DOHH2 (cell line): ENCODE data around the gene AHCTF1.
"Not testable (repeated sequence)": the region's sequence is repeated elsewhere in the genome, so short reads cannot be mapped to it uniquely, and the experiment has no call there.

Source experiments
- H3F3A ChIP-seq: fragments of 200-600 bp; sonication (generic), shearing (Covaris generic); 2 replicates; pipeline ENCODE4 v1.6.0; 2016; ENCODE audit warnings: antibody characterized with exemption, mild to moderate bottlenecking; ENCODE audit not compliant: control insufficient read depth, insufficient read depth
- H3K27ac ChIP-seq: fragments of 200-600 bp; sonication (generic); 2 replicates; pipeline ENCODE4 v1.5.1; 2014; ENCODE audit warnings: low read depth, mild to moderate bottlenecking, low read length, moderate library complexity
- H3K27me3 ChIP-seq: fragments of 200-600 bp; sonication (generic); 2 replicates; pipeline ENCODE4 v1.6.1; 2014; ENCODE audit warnings: mild to moderate bottlenecking, low read length, mixed read lengths; ENCODE audit not compliant: control insufficient read depth
- H3K36me3 ChIP-seq: fragments of 200-600 bp; sonication (generic); 2 replicates; pipeline ENCODE4 v1.6.1; 2014; ENCODE audit warnings: mild to moderate bottlenecking, low read length, moderate library complexity, mixed read lengths; ENCODE audit not compliant: control insufficient read depth
- H3K4me1 ChIP-seq: fragments of 200-600 bp; sonication (generic); 2 replicates; pipeline ENCODE4 v1.6.1; 2014; ENCODE audit warnings: mild to moderate bottlenecking, low read length, mixed read lengths; ENCODE audit not compliant: control insufficient read depth
- H3K4me2 ChIP-seq: fragments of 200-600 bp; sonication (generic); 2 replicates; pipeline ENCODE4 v1.6.0; 2014; ENCODE audit warnings: mild to moderate bottlenecking, low read length, moderate library complexity
- H3K4me3 ChIP-seq: fragments of 200-600 bp; sonication (generic); 2 replicates; pipeline ENCODE4 v1.5.1; 2014; ENCODE audit warnings: mild to moderate bottlenecking, low read length, mixed read lengths
- H3K79me2 ChIP-seq: fragments of 200-600 bp; sonication (generic); 2 replicates; pipeline ENCODE4 v1.6.1; 2014; ENCODE audit warnings: mild to moderate bottlenecking, low read length, mixed read lengths; ENCODE audit not compliant: control insufficient read depth
- H3K9me2 ChIP-seq: fragments of 200-600 bp; sonication (generic); replicated peaks from 2 replicates; pipeline ENCODE4 v1.6.1; 2014; ENCODE audit warnings: mild to moderate bottlenecking, low read length, mixed read lengths; ENCODE audit not compliant: control insufficient read depth
- H3K9me3 ChIP-seq: fragments of 200-600 bp; sonication (generic); 2 replicates; pipeline ENCODE4 v1.6.1; 2014; ENCODE audit warnings: antibody characterized with exemption, low read length, mixed read lengths; ENCODE audit not compliant: control insufficient read depth, insufficient read depth
- H4K20me1 ChIP-seq: fragments of 200-600 bp; sonication (generic); 2 replicates; pipeline ENCODE4 v1.6.0; 2014; ENCODE audit warnings: low read depth, mild to moderate bottlenecking, antibody characterized with exemption, low read length, moderate library complexity; ENCODE audit not compliant: control insufficient read depth, insufficient read depth
- CTCF ChIP-seq: fragments of 200-600 bp; sonication (generic); IDR thresholded peaks from one replicate; pipeline ENCODE4 v1.5.1; 2014; ENCODE audit warnings: antibody characterized with exemption, mild to moderate bottlenecking, low read depth, low read length; ENCODE audit not compliant: poor library complexity, severe bottlenecking
- EZH2phosphoT487 ChIP-seq: fragments of 200-600 bp; sonication (generic); IDR thresholded peaks from 2 replicates; pipeline ENCODE4 v1.6.1; 2017; ENCODE audit warnings: borderline replicate concordance, mild to moderate bottlenecking, antibody characterized with exemption, low read length, moderate library complexity, mixed read lengths

Gene AHCTF1

GRCh38 chr1:246893191-246893939, 38.4 kb downstream of the AHCTF1 start:
- Histone ChIP-seq H3K4me2 (no peak overlapping the region), H3K27ac (no peak overlapping the region), H3K4me1 (no peaks in the 10 kb centered on the region), H3K79me2 (no peaks in the 10 kb centered on the region), H3K9me2 (no peaks in the 10 kb centered on the region), H3K27me3 (no peaks in the 10 kb centered on the region), H3F3A (0 out of 2 replicates have a peak, but pooled peaks cover 5% of the 10 kb centered on the region), H3K9me3 (no peaks in the 10 kb centered on the region), H4K20me1 (no peaks in the 10 kb centered on the region), H3K36me3 (peaks cover 97% of the 10 kb centered on the region), H3K4me3 (no peak overlapping the region)
- TF ChIP-seq CTCF (no peak), EZH2phosphoT487 (no peak)

- Histone ChIP-seq H3K27me3 (no peaks in the 10 kb centered on the region), H3K9me2 (no peaks in the 10 kb centered on the region), H3K4me3 (no peak overlapping the region), H3K9me3 (no peaks in the 10 kb centered on the region), H4K20me1 (no peaks in the 10 kb centered on the region), H3K79me2 (no peaks in the 10 kb centered on the region), H3K36me3 (peaks cover 96% of the 10 kb centered on the region), H3K4me2 (no peak overlapping the region), H3K27ac (no peak overlapping the region), H3K4me1 (no peaks in the 10 kb centered on the region), H3F3A (0 out of 2 replicates have a peak, but pooled peaks cover 5% of the 10 kb centered on the region)
- TF ChIP-seq EZH2phosphoT487 (no peak), CTCF (no peak)
Observed at GRCh38 chr1:246891105-246891504, 40.6 kb downstream of the AHCTF1 start.

GRCh38 chr1:246888522-246888921, 43.2 kb downstream of the AHCTF1 start:
- H3K4me3 ChIP-seq, result no peak overlapping the region
- no peak for TF ChIP-seq CTCF
- 0 out of 2 replicates have a peak, but pooled peaks cover 5% of the 10 kb centered on the region for H3F3A ChIP-seq
- no peaks in the 10 kb centered on the region for H4K20me1 ChIP-seq
- H3K9me2 ChIP-seq, result no peaks in the 10 kb centered on the region
- peaks cover 95% of the 10 kb centered on the region for H3K36me3 ChIP-seq
- H3K27me3 ChIP-seq, result no peaks in the 10 kb centered on the region
- no peaks in the 10 kb centered on the region for H3K4me1 ChIP-seq
- H3K9me3 ChIP-seq, result no peaks in the 10 kb centered on the region
- no peaks in the 10 kb centered on the region for H3K79me2 ChIP-seq
- H3K4me2 ChIP-seq, result no peak overlapping the region
- no peak overlapping the region for H3K27ac ChIP-seq

- H3F3A ChIP-seq, H3K27me3 ChIP-seq, H3K27ac ChIP-seq, H4K20me1 ChIP-seq, H3K9me2 ChIP-seq, H3K9me3 ChIP-seq, H3K79me2 ChIP-seq, H3K4me2 ChIP-seq, H3K4me3 ChIP-seq, H3K4me1 ChIP-seq: not testable (repeated sequence)
- peaks cover 86% of the 10 kb centered on the region for H3K36me3 ChIP-seq
Observed at GRCh38 chr1:246885389-246885788, 46.4 kb downstream of the AHCTF1 start.
